ENCODE results near the gene TGFBR3.

Gene TGFBR3

DNA sequence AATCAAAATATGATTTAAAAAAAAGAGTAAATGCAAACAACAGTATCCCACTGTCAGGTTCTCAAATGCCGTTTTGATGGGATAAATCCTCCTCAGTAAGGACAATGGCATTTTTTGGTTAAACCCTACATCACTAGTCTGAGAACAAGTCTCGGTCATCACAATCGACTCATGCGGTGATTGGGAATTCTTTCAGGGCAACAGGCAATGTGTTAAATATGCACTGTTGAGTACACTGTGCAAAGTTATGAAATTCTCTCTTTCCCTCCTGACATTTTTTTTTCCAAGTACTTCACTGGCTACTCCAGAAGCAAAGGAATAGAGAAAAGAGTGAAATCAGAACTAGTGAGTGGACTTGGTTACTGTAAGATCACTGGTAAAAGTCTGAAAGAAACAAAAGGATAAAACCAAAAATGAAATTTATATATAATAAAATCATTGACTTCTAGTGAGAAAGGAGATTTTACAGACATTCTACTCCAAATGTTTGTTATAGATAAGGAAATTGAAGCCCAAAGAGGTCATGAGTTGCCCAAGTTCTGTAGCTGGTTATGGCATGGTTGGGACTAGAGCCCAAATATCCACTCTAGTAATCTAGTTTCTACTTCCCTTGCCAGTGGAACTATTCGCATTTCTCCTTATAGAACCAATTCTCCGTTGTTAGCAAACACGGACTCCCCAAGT lies 111.3 kb downstream of the TGFBR3 start:
- Histone ChIP-seq H3K4me3 (ENCODE audit: insufficient read depth, low read depth, low read length, poor library complexity, severe bottlenecking) (no peak overlapping the region), H3K9me3 (ENCODE audit: control insufficient read depth, low read length) (no peaks in the 10 kb centered on the region), H3K36me3 (ENCODE audit: control insufficient read depth, insufficient read depth, low read length) (no peaks in the 10 kb centered on the region), H3K4me1 (ENCODE audit: control insufficient read depth, insufficient read depth, low read length, poor library complexity, severe bottlenecking) (no peaks in the 10 kb centered on the region), H3K27me3 (replicated peaks; ENCODE audit: control insufficient read depth, insufficient read depth, low read length, poor library complexity, severe bottlenecking) (no peaks in the 10 kb centered on the region), H3K27ac (ENCODE audit: insufficient read depth, low read length, poor library complexity, severe bottlenecking) (no peak overlapping the region)
- DNase-seq, result no peak

DNA sequence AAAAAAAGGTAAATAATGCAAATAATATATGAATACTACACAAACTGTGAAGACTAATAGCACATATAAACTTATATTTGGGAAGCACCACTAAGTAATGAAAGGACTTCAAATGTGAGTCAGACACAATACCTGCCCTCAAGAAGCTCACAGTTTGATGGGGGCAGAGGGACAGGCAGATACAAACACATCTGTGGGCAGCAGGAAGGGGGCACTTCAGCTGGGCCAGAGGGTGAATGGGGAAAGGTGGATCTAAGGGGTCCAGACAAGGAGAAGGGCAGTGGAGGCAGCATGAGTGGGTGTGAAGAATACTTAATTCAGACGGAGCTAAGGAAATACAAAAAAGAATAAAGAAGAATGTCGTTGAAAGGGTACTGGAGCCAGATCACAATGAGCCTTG lies 114.2 kb downstream of the TGFBR3 start:
- Histone ChIP-seq H3K36me3 (ENCODE audit: control insufficient read depth, insufficient read depth, low read length) (no peaks in the 10 kb centered on the region), H3K27me3 (replicated peaks; ENCODE audit: control insufficient read depth, insufficient read depth, low read length, poor library complexity, severe bottlenecking) (no peaks in the 10 kb centered on the region), H3K9me3 (ENCODE audit: control insufficient read depth, low read length) (no peaks in the 10 kb centered on the region), H3K27ac (ENCODE audit: insufficient read depth, low read length, poor library complexity, severe bottlenecking) (no peak overlapping the region), H3K4me3 (ENCODE audit: insufficient read depth, low read depth, low read length, poor library complexity, severe bottlenecking) (no peak overlapping the region), H3K4me1 (ENCODE audit: control insufficient read depth, insufficient read depth, low read length, poor library complexity, severe bottlenecking) (no peaks in the 10 kb centered on the region)
- no peak for DNase-seq

DNA sequence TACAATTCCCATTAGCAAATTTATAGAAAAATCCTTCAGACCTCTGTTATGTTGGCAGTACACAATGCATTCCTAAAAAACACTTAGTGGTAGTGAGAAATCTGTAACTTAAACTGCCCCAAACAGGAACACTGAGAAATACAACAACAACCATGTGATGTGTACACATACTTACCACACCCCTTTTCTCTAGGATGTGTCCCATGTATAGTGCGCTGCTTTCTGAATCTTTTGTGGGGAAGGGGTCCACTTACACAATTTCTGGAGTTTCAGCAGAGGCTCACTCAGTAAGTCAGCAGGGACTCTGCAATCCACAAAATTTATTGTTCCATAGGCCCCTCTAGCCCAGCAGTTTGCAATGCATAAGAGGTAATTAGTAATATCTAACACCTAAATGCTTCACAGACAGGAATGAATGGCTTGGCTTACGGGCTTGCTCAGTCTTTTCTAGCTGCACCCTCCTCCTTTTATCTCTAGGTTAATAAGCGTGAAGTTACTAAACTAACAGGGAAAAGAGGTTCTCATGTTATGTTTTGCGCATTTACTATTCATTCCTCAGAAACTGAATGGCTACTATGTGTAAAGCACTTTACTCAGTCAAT lies 115.2 kb downstream of the TGFBR3 start:
- Histone ChIP-seq H3K4me1 (ENCODE audit: control insufficient read depth, insufficient read depth, low read length, poor library complexity, severe bottlenecking) (no peaks in the 10 kb centered on the region), H3K9me3 (ENCODE audit: control insufficient read depth, low read length) (no peaks in the 10 kb centered on the region), H3K27ac (ENCODE audit: insufficient read depth, low read length, poor library complexity, severe bottlenecking) (no peak overlapping the region), H3K4me3 (ENCODE audit: insufficient read depth, low read depth, low read length, poor library complexity, severe bottlenecking) (no peak overlapping the region), H3K36me3 (ENCODE audit: control insufficient read depth, insufficient read depth, low read length) (no peaks in the 10 kb centered on the region), H3K27me3 (replicated peaks; ENCODE audit: control insufficient read depth, insufficient read depth, low read length, poor library complexity, severe bottlenecking) (no peaks in the 10 kb centered on the region)
- DNase-seq, result no peak

DNA sequence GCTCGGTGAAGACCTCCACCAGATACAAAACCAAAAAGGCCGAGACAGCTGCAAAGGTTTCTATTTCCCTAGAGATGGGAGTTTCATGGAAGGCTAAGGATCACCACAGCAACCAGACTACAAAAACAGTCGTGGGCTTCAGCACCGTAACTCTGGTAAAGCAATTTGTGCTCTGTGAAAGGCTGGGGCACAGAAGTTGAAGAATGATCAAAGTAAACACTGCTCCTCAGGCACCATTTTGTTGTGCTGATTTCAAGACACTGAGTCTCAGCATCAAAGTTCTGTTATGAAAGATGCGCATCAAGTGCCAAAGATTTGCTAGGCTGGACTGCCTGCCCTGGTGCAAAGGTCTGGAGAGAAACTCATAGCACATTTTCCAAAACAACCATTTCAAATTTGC lies 116.2 kb downstream of the TGFBR3 start:
- Histone ChIP-seq H3K27me3 (replicated peaks; ENCODE audit: control insufficient read depth, insufficient read depth, low read length, poor library complexity, severe bottlenecking) (no peaks in the 10 kb centered on the region), H3K27ac (ENCODE audit: insufficient read depth, low read length, poor library complexity, severe bottlenecking) (no peak overlapping the region), H3K4me3 (ENCODE audit: insufficient read depth, low read depth, low read length, poor library complexity, severe bottlenecking) (no peak overlapping the region), H3K4me1 (ENCODE audit: control insufficient read depth, insufficient read depth, low read length, poor library complexity, severe bottlenecking) (no peaks in the 10 kb centered on the region), H3K36me3 (ENCODE audit: control insufficient read depth, insufficient read depth, low read length) (no peaks in the 10 kb centered on the region), H3K9me3 (ENCODE audit: control insufficient read depth, low read length) (no peaks in the 10 kb centered on the region)
- DNase-seq, result no peak

DNA sequence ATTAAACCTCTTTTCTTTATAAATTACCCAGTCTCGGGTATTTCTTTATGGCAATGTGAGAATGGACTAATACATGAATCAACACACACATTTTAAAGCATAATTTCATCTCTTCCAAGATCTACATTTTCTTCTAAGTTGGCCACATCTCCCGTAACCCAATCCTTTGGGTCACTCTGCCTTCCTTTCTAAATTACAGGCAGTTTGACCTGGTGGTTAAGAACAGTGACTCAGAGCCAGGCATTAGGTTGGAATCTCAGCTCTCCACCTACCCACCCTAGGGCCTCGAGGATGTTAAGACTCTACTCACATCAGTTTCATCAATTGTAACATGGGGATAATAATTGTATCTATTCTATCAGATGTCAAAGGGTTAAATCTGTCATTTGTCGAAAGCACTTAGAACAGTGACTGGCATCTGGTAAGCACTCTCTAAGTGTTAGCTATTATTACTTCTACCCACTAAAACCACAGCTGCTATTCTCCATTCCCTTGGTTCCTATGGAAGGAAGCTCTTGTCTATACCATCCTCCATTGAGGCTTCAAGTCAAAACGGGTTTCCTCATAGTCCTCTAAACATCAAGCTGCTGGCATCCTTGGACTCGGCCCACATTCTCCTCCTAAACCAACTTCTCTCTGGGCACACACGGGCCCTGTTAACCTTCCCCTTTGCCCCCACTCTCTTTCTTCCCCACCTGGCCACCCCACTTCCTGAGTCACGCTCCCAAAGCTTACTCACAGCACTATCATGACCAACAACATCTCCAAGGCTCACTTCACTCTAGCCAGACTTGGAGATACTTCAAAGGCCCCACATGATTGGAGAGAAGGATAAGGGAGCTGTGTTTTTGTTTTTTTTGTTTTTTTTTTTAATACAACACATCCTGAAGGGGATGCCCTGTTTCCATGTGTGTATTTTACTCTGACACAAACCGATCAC lies 116.9 kb downstream of the TGFBR3 start:
- no peaks in the 10 kb centered on the region for H3K36me3 ChIP-seq (ENCODE audit: control insufficient read depth, insufficient read depth, low read length)
- H3K27me3 ChIP-seq (replicated peaks; ENCODE audit: control insufficient read depth, insufficient read depth, low read length, poor library complexity, severe bottlenecking), result no peaks in the 10 kb centered on the region
- no peak for DNase-seq
- no peaks in the 10 kb centered on the region for H3K9me3 ChIP-seq (ENCODE audit: control insufficient read depth, low read length)
- H3K4me3 ChIP-seq (ENCODE audit: insufficient read depth, low read depth, low read length, poor library complexity, severe bottlenecking), result no peak overlapping the region
- H3K4me1 ChIP-seq (ENCODE audit: control insufficient read depth, insufficient read depth, low read length, poor library complexity, severe bottlenecking), result no peaks in the 10 kb centered on the region
- H3K27ac ChIP-seq (ENCODE audit: insufficient read depth, low read length, poor library complexity, severe bottlenecking), result no peak overlapping the region

DNA sequence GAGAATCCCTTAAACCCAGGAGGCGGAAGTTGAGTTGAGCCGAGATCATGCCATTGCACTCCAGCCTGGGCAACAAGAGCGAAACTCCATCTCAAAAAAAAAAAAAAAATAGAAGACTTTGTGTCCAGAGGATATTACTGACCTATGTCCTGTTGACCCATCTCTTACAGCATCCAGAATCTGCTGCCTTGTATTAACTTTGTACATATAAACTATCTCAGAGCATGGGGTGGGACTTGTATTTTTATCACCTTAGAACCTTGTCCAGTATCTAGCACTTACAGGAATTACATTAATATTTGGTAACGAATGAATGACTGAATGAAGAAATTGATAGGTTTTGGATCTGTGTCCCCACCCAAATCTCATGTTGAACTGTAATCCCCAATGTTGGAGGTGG lies 117.8 kb downstream of the TGFBR3 start:
- DNase-seq, result no peak
- no peak overlapping the region for H3K27ac ChIP-seq (ENCODE audit: insufficient read depth, low read length, poor library complexity, severe bottlenecking)
- H3K4me3 ChIP-seq (ENCODE audit: insufficient read depth, low read depth, low read length, poor library complexity, severe bottlenecking), result no peak overlapping the region
- no peaks in the 10 kb centered on the region for H3K36me3 ChIP-seq (ENCODE audit: control insufficient read depth, insufficient read depth, low read length)
- H3K27me3 ChIP-seq (replicated peaks; ENCODE audit: control insufficient read depth, insufficient read depth, low read length, poor library complexity, severe bottlenecking), result no peaks in the 10 kb centered on the region
- no peaks in the 10 kb centered on the region for H3K4me1 ChIP-seq (ENCODE audit: control insufficient read depth, insufficient read depth, low read length, poor library complexity, severe bottlenecking)
- no peaks in the 10 kb centered on the region for H3K9me3 ChIP-seq (ENCODE audit: control insufficient read depth, low read length)

DNA sequence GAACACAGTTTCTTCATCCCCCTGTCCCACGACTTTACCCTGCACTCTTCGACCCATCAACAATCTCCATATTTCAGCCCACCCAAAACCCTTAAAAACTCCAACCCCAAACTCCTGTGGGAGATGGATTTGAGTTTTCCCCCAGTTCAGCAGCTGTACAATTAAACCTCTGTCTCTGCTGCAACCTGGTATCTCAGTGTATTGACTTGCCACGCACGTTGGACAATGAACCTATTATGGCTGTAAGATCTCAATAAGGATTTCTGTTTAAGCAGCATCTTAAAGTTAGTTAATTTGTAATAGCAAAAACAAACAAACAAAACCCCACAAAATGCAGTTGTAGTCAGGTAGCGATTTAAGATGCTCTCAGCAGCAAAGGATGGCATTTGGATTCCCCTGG lies 119.1 kb downstream of the TGFBR3 start:
- H3K4me3 ChIP-seq (ENCODE audit: insufficient read depth, low read depth, low read length, poor library complexity, severe bottlenecking), result no peak overlapping the region
- no peaks in the 10 kb centered on the region for H3K4me1 ChIP-seq (ENCODE audit: control insufficient read depth, insufficient read depth, low read length, poor library complexity, severe bottlenecking)
- no peak for DNase-seq
- H3K36me3 ChIP-seq (ENCODE audit: control insufficient read depth, insufficient read depth, low read length), result no peaks in the 10 kb centered on the region
- no peaks in the 10 kb centered on the region for H3K27me3 ChIP-seq (replicated peaks; ENCODE audit: control insufficient read depth, insufficient read depth, low read length, poor library complexity, severe bottlenecking)
- H3K27ac ChIP-seq (ENCODE audit: insufficient read depth, low read length, poor library complexity, severe bottlenecking), result no peak overlapping the region
- no peaks in the 10 kb centered on the region for H3K9me3 ChIP-seq (ENCODE audit: control insufficient read depth, low read length)

DNA sequence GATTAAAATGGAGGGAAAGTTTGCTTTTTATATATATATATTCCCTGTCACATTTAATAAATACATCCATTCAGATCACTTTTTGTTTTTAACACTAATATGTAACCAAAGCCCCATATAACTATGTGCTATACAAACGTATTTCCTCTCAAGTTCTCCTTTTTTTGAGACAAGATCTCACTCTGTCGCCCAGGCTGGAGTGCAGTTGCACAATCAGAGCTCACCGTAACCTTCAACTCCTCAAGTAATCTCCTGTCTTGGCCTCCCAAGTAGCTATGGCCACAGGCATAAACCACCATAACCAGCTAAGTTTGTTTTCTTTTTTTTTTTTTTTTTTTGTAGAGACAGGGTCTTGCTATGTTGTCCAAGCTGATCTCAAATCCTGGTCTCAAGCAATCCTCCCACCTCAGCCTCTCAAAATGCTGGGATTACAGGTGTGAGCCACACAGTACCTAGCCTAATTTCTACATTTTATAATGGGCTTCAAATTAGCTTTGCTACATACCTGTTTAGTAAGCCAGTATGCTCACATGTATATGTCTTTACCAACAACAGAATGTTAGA lies 120.0 kb downstream of the TGFBR3 start:
- H3K4me1 ChIP-seq (ENCODE audit: control insufficient read depth, insufficient read depth, low read length, poor library complexity, severe bottlenecking), result no peaks in the 10 kb centered on the region
- H3K9me3 ChIP-seq (ENCODE audit: control insufficient read depth, low read length), result no peaks in the 10 kb centered on the region
- no peaks in the 10 kb centered on the region for H3K36me3 ChIP-seq (ENCODE audit: control insufficient read depth, insufficient read depth, low read length)
- no peak for DNase-seq
- H3K4me3 ChIP-seq (ENCODE audit: insufficient read depth, low read depth, low read length, poor library complexity, severe bottlenecking), result no peak overlapping the region
- H3K27me3 ChIP-seq (replicated peaks; ENCODE audit: control insufficient read depth, insufficient read depth, low read length, poor library complexity, severe bottlenecking), result no peaks in the 10 kb centered on the region
- no peak overlapping the region for H3K27ac ChIP-seq (ENCODE audit: insufficient read depth, low read length, poor library complexity, severe bottlenecking)

DNA sequence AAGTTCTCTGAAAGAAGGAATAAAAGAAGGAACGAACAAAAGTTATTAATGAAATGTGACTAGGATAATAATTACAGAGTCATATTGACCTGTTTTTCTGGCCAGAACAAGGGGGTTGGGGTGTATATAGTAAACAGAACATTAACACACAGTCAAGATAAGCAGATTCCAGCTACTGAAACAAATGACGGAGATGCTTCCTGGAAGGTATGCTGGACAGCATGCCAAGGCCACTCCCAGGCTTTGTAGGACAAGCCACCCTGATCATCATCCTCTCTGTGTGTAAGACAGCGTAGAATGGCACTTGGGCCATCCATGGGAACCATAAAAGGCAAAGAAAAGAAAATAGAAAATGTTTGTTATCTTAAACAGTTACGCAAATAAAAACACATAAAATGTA lies 120.7 kb downstream of the TGFBR3 start:
- Histone ChIP-seq H3K4me1 (ENCODE audit: control insufficient read depth, insufficient read depth, low read length, poor library complexity, severe bottlenecking) (no peaks in the 10 kb centered on the region), H3K36me3 (ENCODE audit: control insufficient read depth, insufficient read depth, low read length) (no peaks in the 10 kb centered on the region), H3K27ac (ENCODE audit: insufficient read depth, low read length, poor library complexity, severe bottlenecking) (no peak overlapping the region), H3K9me3 (ENCODE audit: control insufficient read depth, low read length) (no peaks in the 10 kb centered on the region), H3K27me3 (replicated peaks; ENCODE audit: control insufficient read depth, insufficient read depth, low read length, poor library complexity, severe bottlenecking) (no peaks in the 10 kb centered on the region), H3K4me3 (ENCODE audit: insufficient read depth, low read depth, low read length, poor library complexity, severe bottlenecking) (no peak overlapping the region)
- DNase-seq, result no peak

All from effector memory CD4-positive, alpha-beta T cell (primary cell).